HG02885 (cell line): ENCODE data around the gene MED31.
"Not testable (repeated sequence)": the region's sequence is repeated elsewhere in the genome, so short reads cannot be mapped to it uniquely, and the experiment has no call there.

Experiments used
- ATAC-seq: cut with Tn5 transposase; IDR thresholded peaks from one replicate; pipeline ENCODE4 v1.9.1; 2021; ENCODE audit warnings: mild to moderate bottlenecking; ENCODE audit not compliant: unreplicated experiment, poor library complexity

The MED31 gene

DNA sequence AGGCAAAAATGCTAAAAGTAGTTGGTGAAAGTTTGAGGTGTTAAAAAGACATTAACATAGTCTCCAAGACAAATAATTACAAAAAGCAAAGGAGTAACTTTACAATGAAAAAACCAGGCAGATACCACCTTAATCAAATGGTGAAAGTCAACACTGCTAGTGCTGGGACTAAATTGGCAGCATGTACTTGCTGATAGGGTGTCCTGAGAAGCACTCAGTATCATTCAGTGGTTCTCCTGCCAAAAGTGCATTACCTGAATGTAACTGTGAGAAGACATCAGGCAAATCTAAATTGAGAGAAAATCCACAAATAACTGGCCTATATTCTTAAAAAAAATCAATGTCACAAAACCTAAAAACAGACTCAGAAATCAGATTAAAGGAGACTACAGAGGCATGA, 18.9 kb downstream of the MED31 start:
- no peak for ATAC-seq

DNA sequence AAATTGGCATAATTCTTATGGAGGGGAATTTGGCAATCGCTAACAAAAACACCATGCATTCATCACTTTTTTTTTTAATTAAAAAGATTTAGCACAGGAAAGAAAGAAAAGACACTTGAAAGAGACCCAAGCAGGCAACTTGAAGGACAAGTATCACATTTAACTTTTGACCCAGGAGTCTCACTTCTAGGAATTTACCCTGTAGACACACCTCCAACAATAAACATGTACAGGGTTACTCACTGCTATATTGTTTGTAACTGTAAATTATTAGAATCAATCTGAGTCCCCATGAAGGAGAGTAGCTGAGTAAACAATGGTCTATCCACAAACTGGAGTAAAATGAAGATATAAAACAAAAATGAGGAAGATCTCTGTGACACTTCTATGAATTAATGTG, 21.0 kb downstream of the MED31 start:
- ATAC-seq, result no peak

DNA sequence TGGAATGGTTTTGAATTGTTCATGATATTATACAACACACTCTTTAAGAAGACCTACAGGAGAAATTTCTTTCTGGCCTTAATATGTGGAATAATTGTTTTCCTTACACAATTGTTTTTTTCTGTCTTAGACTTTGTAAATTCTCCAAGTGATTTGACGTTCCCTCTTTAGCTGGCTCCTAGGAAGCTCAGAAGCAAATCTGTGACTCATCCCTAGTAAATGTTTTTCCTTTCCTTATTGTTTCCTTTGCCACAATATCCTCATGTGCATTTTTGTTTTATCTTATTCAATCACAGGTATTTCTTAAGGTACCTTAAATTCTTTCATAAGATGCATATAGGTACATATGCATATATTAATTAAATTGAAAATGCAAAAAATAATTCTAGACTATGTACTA, 24.4 kb downstream of the MED31 start:
- no peak for ATAC-seq

DNA sequence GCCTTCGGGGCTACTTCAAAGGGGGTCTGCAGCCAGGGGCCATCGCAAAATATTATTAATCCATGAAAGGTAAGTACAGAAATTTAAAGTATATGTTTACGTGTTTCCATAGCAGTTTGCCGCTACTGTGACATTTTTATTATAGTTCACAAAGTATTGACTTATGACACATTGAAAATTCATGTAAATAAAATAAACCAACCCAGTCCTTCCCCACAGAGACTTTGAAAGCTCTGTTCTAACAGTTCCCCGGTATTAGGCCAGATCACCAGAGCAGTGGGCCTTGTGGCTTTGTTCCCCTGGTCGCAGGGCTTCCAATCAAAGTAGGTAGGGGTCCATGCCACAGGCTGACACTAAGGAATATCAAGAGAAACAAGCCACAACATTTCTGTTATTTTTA, 24.8 kb downstream of the MED31 start:
- no peak for ATAC-seq

DNA sequence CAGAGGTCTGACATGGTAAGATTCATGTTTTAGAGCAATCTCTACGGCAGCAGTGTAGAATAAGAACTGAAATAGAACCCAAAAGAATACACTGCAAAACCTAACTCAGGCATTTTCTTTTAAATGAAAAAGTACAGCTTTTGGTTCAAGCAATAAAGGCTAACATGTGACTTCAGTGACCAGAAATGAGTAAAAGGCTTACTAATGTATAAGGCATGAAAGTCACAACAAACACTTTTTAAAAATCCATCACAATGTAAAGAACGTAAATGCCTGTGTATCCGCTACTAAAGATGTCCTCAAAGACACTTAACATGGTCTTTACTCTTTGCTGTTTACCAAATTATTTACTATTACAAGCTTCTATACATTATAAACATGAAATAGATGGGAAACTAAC, 27.5 kb downstream of the MED31 start:
- ATAC-seq, result no peak

DNA sequence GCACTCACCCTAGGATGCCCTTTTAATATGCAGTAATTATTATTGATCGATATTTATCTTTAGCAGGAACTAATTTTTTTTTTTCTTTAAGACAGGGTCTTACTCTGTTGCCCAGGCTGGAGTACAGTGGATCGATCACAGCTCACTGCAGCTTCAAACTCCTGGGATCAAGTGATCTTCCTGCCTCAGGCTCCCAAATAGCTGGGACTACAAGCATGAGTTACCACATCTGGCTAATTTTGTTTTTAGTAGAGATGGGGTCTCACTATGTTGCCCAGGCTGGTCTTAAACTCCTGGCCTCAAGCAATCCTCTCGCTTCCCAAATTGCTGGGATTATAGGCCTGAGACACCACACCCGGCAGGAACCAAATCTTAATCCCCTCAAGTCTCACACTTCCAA, 40.2 kb downstream of the MED31 start:
- no peak for ATAC-seq

DNA sequence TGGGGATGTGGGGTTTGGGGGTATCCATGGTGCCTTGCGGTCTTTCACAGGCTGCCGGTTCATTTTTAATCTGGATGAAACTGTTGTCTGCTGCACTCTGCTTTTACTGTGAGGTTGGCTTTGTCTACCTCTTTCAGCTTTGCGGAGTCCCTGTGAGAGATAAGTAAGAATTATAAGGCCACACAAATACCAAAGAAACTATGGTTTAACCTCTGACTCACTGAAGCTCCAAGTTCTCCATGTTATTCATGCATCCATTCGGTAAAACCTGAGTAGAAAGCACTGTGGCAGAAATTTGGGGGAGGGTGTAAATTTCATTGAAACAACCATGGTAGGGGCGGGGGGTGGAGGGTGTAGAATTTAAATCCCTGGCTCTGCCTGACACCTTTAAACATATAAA, 41.4 kb downstream of the MED31 start:
- no peak for ATAC-seq

DNA sequence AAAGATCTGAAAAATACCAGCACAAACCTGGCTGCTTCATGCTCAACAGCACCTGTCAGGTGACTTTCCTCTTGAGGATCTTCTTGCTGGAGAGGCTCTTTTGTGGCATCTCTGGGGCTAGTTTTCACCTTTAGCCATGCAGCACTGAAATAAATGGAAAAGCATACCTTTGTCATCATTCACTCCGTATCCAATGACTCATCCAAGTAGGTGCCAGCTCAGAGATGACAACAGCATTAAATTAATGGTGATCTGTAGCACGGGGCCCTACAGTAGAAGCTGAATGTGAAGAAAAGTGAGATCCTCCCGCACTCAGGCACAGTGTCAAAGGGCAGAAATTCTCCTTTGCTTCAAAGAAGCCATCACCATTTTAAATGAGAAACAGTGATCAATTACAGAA, 43.1 kb downstream of the MED31 start:
- no peak for ATAC-seq

DNA sequence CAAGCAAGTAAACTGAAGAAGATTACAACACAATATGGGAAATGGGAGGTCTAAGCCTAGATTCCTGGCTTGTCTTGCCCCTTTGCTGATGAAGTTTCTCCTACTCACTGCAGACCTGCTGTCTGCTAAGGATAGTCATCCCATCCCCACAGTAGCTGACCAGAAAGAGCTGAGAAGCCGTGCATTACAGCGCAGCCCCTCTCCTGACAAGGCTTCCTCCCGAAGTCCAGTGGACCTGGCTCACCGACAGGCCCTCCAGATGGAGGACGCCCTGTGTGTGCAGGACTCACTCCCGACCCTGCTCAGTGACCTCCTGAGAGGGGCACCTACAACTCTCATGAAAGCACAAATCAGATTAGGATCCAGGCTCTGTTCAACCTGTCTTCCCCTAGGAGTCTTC, 46.3 kb downstream of the MED31 start:
- no peak for ATAC-seq

DNA sequence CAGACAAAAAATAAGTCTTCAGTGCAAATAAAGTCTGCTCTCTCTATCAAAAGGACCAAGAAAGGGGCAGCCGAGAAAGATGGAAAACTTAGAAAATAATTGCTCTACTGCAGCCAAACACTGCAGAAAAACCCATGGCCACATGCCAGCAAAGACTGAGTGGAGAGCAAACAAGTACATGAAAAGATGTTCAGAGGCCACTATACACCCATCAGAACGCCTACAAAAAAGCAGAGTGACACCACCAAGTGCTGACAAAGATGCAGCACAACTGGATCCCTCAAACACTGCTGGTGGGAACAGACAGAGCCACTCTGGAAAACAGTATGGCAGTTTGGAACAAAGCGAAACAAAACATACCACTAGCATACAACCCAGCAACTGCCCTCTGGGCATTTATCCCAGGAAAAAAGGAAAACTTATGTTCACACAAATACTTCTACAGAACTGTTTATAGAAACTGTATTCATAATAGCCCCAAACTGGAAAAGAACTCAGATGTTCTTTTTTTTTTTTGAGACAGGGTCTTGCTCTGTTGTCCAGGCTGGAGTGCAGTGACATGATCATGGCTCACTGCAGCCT, 47.6 kb downstream of the MED31 start:
- no peak for ATAC-seq

DNA sequence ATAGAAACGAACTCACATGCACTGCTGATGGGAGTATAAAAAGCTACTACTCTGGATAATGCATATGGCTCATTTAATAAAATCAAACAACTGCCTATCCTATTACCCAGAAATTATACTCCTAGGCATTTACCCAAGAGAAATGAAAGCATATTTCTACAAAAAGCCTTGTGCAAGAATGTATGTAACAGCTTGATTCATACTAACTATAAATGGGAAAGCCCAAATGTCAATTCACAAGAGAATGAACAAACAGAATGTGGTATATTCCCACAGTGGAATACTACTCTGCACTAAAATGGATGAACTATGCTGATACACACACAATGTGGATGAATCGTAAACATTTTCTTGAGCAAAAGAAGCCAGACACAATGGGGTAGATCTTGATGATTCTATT, 49.3 kb downstream of the MED31 start:
- ATAC-seq, result no peak

DNA sequence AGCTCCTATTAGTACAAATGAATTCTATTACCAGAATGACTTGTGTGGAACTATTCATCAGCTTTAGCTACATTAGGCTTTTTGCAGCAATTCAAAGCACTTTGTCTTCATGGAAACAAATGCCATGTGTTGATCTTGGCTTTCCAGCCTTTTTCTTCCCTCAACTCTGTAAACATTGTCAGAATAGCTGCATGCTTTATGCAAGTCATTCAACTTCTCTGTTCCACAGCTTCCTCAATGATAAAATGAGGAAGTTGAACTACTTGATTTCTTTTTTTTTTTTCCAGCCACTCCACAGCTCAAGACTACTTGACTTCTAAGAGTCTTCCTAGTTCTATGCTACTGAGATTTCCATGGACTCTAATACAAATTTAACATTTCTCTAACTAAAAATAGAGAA, 52.0 kb downstream of the MED31 start:
- no peak for ATAC-seq

DNA sequence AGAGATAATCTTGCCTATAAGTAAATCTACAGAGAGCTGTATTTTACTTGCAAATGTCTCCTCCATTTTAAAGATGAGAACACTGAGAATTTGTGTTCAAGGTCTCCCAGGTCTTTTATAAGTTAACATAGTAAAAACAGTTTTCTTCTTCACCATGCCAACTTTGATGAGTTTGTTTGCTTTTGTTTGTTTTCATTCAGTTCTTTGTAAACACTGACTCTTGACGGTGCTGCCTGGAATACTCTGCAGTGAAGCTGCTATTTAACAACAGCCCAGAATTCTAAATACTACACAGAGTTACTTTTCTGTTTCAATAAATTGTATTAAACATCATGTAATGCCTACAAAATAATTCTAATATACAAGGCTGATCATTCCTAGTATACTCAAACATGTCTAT, 53.7 kb downstream of the MED31 start:
- ATAC-seq, result no peak

DNA sequence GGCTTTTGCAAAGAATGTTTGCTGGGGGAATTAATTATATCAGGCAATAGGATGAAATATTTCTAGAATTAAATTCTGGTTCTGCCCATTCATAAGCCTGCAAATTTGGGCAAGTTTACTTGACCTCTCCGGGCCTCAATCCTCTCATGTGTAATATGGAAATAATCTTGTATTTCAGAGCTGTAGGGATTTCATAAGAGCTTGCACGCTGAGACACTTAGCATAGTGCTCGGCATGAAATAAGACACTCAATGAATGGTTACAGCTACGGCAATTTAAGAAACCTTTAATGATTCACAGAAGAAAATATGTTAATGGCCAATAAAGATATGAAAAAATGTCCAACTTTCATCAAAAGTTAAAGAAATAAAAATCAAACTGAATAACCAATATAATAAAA, 54.5 kb downstream of the MED31 start:
- no peak for ATAC-seq

DNA sequence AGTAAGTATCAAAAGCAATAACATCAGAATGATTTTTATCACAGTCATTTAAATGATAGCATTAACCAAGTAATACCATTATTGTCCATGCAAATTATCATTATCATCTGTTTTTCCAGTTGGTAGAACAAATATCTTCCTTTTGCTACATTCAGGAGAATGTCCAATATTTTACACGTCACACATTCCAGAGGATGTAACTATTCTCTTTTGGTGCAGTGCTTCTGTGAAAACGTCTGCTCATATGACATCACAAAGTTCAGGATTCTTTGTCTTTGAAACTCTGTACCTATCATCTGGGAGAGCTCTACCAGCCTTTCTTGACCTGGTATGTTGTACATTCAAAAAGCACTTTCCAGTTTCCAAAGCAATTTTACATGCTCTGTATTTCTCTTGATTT, 54.9 kb downstream of the MED31 start:
- no peak for ATAC-seq

DNA sequence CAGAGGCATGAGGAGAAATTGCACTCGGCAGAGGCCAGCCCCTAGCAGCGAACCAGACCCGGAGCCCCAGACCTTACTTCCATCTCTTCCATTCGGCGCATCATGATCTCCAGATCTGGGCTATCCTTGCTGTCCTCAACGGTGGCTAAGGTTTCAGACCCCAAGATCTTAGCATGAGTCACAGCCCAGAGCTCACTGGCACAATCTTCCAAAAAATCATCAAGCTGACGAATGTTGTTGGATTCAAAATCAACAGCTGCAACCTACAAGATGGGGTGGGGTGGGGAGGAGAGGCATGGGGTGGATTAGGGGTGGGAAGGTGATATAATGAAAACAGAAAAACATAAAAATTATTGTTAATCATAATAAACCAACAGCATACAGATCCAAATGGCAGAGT, 55.3 kb downstream of the MED31 start:
- no peak for ATAC-seq

DNA sequence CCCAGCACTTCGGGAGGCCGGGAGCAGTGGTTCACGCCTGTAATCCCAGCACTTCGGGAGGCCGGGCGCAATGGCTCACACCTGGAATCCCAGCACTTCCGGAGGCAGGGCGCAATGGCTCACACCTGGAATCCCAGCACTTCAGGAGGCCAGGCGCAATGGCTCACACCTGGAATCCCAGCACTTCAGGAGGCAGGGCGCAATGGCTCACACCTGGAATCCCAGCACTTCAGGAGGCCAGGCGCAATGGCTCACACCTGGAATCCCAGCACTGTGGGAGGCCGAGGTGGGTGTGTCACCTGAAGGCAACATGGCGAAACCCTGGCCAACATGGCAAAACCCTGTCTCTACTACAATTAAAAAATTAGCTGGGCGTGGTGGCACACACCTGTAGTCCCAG, 58.0 kb downstream of the MED31 start:
- not testable (repeated sequence) for ATAC-seq
